Measurements from ENCODE around the gene BIK. TPM values are rescaled to one million over a fixed set of nuclear protein-coding genes. Genes with fewer than 3 reads are reported as not detected.

The BIK gene
- polyA plus RNA-seq, 5 donors: 0.70 to 1.5 (median 1.1) TPM

Other genes starting within 250 kb of the BIK start
- 10 to 100 TPM; 57.4 to 68.7 (median 66.4) TPM for gene PACSIN2, start 95.6 kb upstream of the BIK start, polyA plus RNA-seq (ENCODE audit: insufficient read depth in 1 of 5, insufficient read length in 5 of 5, low replicate concordance in 1 of 5)
- gene TTLL1, start 21.4 kb upstream of the BIK start, polyA plus RNA-seq (ENCODE audit: insufficient read depth in 1 of 5, insufficient read length in 5 of 5, low replicate concordance in 1 of 5): 10 to 100 TPM; 14.0 to 18.9 (median 16.3) TPM
- 10 to 100 TPM; 12.8 to 22.4 (median 15.0) TPM for gene MCAT, start 32.6 kb downstream of the BIK start, polyA plus RNA-seq (ENCODE audit: insufficient read depth in 1 of 5, insufficient read length in 5 of 5, low replicate concordance in 1 of 5)
- 10 to 100 TPM; 23.3 to 78.6 (median 39.8) TPM for gene TSPO, start 40.8 kb downstream of the BIK start, polyA plus RNA-seq (ENCODE audit: insufficient read depth in 1 of 5, insufficient read length in 5 of 5, low replicate concordance in 1 of 5)
- gene TTLL12, start 76.4 kb downstream of the BIK start, polyA plus RNA-seq (ENCODE audit: insufficient read depth in 1 of 5, insufficient read length in 5 of 5, low replicate concordance in 1 of 5): 10 to 100 TPM; 16.9 to 35.3 (median 20.9) TPM
- 1 to 10 TPM in 4 of 5 donors, under 1 TPM in 1; 0.69 to 3.1 (median 1.1) TPM for gene SCUBE1, start 232.6 kb downstream of the BIK start, polyA plus RNA-seq (ENCODE audit: insufficient read depth in 1 of 5, insufficient read length in 5 of 5, low replicate concordance in 1 of 5)